SK-N-DZ (cell line): ENCODE measurements around the gene CGN.
A peak's percentile ranks its signal among the peaks of the same experiment; 100 is the strongest.
"Not testable (repeated sequence)": the region's sequence is repeated elsewhere in the genome, so short reads cannot be mapped to it uniquely, and the experiment has no call there.

Experiments used
- DNase-seq: peaks from one replicate; pipeline ENCODE4 v3.0.0-alpha.2; 2015; ENCODE audit warnings: low spot score

CGN gene

DNA sequence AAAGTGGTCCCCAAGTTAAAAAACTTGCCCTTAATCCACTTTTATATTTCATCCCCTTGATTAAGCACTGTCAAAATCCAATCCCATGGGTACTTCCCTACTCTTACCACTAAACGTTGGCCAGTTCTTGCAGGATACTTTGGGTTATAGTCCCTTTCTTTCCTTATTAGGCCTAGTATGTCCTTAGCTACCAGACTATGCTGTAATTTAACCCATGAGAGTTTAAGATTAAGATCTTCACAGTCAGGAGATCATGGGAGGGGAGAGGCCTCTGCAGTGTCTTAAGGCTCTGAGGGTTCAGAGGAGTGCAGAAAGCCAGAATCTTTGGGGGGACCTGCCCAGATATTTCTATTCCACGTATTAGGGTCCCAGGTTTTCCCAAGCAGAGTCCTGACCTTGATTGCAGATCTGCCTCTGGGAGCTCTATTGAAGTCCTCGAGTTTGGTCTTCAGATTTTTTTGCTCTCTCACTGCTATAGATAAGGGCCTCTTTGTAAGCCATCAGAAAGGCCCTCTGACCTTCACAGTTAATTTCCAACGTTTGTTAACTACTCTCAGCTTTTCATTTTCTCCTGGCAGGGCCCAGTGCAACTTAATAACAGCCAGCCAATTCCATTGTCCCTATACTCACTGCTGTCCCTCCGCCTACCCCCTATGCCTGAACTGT, 9.0 kb upstream of the CGN start:
- peak; percentile 47 for DNase-seq

DNA sequence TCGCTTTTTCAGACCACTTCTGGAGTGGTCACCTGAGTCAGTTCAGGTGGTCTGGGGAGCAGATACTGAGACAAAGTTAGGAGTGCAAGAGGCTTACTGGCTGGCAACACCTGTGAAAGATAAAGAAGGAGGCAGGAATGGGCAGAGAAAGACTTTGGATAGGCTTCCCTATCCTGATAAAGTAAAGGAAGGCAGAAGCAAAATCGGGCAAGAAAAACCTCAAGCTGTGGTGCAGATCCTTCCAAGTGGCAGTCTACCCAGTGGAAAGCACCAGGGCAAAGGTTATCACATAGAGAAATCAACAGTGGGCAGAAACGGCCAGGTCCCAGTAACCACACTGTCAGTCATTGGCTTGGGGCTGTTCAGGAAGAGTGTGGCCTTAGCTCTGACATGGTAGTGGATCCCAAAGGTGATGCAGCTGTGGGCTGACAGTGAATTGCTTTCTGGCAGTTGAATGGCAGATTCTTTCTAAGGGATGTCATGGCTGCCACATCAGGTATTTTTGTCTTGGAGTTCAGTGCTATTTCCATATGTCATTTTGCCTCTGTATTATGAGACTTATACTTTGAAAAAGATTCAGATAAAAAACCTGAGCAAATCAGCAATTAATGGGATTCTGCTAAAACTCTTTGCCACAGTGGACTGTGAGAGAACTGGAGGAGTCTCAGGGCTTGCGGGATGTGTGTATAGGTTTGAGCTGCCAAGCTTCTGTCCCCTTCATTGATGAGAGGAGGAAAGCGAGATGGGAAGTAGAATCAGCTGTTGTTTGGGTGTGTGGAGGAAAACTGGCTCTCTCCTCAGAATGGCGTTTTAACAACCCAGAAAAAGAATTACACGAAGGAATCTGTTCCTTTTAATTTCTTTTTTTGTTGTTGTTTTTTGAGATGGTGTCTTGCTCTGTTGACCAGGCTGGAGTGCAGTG, 8.1 kb upstream of the CGN start:
- DNase-seq = no peak

- DNase-seq = no peak
These were observed 6.9 kb upstream of the CGN start for GRCh38 chr1:151504252-151504651.

GRCh38 chr1:151504759-151505158, 6.4 kb upstream of the CGN start:
- no peak for DNase-seq

GRCh38 chr1:151508833-151509232, 2.4 kb upstream of the CGN start:
- no peak for DNase-seq

DNA sequence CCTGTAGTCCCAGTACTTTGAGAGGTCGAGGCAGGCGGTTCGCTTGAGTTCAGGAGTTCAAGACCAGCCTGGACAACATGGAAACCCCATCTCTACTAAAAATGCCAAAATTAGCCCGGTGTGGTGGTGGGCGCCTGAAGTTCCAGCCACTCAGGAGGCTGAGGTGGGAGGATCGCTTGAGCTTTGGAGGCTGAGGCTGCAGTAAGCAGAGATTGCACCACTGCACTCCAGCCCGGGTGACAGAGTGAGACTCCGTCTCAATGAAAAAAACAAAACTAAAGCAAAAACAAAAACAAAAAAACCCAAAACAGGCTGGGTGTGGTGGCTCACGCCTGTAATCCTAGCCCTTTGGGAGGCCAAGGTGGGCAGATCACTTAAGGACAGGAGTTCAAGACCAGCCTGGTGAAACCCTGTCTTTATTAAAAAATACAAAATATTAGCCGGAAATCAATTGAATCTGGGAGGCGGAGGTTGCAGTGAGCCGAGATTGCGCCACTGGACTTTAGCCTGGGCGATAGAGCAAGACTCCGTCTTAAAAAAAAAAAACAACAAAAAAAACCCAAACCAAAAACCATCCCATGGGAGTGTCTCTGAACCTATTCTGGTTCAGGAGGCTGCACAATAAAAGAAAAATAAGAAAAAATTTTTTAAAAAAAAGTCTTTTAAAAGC, 1.7 kb upstream of the CGN start:
- DNase-seq = no peak

- DNase-seq = no peak
These were observed 1.2 kb upstream of the CGN start for GRCh38 chr1:151510020-151510405.

DNA sequence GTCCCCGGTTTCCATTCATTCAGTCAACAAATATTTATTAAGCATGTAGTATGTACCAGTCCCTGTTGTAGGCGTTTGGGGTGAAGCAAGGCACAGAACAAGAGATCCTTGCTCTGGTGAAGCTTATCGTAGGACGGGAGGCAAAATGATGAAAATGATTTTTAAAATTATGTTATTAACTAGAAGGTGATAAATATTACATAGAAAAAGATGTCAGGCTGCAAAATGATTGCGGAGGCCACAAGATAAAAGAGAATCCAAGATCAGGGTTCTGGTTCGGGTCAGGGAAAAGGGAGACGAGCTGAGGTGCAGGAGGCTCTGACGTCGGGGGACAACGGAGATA, 602 bp upstream of the CGN start:
- DNase-seq = no peak

DNA sequence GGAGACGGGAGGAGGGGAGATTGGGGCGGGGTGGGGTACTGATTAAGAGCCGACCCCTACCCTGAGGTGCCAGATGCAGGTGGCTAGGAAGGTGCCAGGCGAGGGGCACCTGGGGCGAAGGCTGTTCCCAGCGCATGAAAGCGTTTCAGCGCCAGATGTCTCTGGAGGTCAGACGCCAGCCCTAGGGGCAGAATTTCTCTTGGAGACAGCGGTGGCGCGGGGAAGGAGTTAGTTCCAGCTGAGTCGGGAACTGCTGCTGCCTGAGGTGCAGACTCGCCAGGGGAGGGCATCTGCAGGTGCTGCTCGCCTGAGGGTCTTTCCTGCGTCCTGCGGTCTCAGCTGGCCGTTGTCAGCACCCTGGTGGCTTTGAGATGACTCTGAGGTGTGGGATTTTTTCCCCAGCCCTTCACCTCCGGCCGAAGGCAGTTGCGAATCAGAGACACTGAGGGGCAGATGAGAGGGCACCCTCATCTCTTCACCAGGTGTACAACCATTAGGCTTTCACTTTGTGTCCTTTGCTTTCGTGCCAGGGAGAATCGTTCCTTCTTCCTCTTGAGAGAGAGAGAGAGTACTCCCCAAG, 539 bp downstream of the CGN start:
- peak; percentile 80 for DNase-seq

DNA sequence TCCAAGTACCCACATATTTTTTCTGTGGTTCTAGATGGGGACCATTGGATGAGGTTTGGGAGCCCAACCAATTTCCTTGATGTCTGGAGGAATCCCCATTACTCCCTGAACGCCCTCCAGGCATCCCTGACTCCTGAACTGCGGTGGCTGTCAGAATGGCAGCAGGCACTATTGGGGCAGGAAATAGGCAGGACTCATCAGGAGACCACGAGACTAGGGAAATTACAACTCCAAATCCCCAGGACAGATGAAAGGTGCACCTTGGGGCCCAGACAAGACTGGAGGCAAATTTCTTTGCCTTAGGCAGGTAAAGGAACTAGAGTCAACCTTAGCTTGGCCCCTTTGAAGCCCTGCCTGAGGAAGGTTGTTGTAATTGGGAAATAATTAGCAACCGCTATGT, 1.1 kb downstream of the CGN start:
- DNase-seq = no peak

DNA sequence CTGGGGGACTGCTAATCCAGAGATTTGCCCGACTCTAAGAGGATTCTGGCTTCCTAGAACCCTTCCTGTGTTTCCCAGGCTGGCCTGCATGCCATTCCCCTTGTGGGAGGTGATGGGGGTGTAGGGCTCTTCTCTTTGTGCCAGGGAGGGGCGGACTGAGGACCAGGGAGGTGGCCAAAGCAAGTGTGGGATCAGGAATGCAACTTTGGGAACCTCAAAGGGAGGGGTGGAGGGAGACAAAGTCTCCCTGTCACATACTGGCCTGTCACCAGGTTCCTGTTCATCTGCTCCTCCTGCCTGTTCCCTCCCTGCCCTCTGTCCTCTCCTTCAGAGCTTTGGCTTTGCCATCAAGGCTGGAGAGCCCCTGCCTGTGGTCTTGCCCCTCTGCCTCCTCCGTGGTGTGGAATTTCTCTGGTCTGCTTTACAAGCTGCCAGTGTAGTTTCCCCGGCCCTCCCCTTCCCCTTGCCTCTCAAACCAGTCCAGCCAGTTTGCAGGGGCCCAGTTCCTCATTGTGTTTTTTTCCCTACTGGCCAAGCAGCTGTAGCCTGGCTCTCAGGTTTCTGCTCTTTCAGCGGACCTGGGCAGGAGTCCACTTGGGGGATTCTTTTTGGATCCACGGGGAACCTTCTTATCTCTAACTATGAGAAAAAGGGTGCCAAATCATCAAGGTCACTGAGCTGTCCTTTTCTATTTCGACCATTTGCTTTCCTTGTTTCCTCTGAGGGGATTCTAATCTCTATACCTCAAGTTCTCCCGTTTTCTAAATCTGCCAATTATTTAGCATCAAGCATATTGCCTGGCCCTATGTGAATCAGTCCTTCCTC, 1.8 kb downstream of the CGN start:
- no peak for DNase-seq

DNA sequence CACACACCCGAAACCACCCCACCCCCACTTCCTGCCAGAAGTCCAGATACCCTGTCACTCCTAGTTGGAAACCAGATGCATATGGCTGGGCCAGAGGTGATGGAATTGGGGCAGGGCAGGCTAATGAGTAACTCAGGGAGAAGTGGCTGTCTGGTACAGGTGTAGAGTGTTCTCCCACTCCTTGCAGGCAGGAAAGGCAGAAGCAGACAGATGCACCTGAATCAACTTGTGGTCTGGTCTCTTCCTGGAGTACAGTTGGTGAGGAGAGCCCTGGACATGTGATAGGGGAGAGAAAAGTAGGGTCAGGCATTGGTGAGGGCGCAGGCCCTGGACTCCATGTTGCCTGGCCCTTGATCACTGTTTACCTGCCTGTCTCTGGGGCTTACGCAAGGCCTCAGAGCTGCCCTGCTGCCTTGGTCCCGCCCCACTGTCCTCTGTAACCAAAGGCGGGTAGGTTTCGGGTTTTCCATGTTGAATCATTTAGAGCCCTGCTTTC, 2.5 kb downstream of the CGN start:
- peak; percentile 65 for DNase-seq

DNA sequence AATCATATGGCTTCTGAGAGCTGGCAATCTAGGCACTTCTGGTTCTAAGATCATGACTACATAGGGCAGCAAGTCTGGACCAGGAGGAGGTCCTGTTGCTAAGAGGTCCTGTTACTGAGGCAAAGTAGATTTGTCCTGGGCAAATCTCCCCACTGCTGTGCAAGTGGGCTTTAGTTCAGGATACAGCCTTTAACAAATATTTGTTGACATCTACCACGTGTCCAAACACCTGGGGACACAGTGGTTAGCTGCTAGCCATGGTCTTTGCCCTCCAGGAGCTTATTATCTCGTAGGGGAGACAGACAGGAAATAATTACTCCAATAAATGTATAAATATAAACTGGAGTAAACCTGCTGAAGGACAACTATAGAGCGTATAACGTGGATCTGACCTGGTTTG, 3.2 kb downstream of the CGN start:
- DNase-seq = no peak

DNA sequence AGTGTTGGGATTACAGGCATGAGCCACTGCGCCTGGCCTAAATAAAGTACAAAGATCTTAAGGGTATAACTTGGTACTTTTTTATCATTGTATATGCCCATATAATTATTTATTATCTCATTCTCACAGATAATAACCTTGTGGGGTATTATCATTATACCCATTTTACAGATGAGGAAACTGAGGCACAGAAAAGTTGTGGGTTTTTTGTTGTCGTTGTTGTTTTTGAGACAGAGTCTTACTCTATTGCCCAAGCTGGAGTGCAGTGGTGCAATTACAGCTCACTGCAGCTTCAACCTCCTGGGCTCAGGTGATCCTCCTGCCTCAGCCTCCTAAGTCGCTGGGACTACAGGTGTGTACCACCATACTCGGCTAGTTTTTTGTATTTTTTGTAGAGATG, 4.1 kb downstream of the CGN start:
- no peak for DNase-seq

- no peak for DNase-seq
These were observed 4.9 kb downstream of the CGN start for GRCh38 chr1:151516031-151516511.

GRCh38 chr1:151518431-151518830, 7.2 kb downstream of the CGN start:
- DNase-seq = no peak

DNA sequence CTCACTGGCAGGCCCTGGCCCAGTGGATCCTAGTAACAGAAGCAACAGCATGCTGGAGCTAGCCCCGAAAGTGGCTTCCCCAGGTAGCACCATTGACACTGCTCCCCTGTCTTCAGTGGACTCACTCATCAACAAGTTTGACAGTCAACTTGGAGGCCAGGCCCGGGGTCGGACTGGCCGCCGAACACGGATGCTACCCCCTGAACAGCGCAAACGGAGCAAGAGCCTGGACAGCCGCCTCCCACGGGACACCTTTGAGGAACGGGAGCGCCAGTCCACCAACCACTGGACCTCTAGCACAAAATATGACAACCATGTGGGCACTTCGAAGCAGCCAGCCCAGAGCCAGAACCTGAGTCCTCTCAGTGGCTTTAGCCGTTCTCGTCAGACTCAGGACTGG, 7.7 kb downstream of the CGN start:
- no peak for DNase-seq

- no peak for DNase-seq
These were observed 8.5 kb downstream of the CGN start for GRCh38 chr1:151519667-151520066.

DNA sequence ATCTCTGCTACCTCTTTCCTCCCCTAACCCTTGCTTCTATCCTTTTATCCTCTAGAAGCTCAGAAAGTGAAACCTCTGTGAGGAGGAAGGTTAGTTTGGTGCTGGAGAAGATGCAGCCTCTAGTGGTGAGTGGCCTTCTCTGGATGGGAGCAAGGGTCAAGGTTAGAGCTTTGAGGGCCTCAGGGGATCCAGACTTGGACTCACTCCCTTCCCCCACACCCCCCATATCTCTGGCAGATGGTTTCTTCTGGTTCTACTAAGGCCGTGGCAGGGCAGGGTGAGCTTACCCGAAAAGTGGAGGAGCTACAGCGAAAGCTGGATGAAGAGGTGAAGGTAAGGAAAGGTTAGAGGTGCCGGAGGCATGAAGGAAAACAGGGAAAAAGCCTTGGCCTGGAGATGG, 9.2 kb downstream of the CGN start:
- no peak for DNase-seq

DNA sequence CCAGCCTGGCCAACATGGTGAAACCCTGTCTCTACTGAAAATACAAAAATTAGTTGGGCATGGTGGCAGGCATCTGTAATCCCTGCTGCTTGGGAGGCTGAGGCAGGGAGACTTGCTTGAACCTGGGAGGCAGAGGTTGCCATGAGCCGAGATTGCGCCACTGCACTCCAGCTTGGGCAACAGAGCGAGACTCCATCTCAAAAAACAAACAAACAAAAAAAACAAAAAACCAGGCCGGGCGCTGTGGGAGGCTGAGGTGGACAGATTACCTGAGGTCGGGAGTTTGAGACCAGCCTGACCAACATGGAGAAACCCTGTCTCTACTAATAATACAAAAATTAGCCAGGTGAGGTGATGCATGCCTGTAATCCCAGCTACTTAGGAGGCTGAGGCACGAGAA, 11.2 kb downstream of the CGN start:
- DNase-seq = not testable (repeated sequence)

DNA sequence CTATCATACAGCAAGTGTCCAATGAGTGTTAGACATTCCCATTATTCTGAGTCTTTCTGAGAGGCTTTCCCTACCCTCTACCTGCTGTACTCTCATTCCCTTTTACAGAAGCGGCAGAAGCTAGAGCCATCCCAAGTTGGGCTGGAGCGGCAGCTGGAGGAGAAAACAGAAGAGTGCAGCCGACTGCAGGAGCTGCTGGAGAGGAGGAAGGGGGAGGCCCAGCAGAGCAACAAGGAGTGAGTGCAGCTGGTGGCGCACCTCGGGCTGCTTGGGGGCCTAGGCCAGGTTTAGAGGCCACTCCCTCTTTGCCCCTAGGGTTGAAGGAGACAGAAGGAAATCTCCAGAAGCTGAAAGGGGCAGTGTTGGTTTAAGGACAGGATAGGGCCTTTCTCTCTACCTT, 12.1 kb downstream of the CGN start:
- DNase-seq = no peak
